ENCODE measurements around the gene TPSAB1.

DNA sequence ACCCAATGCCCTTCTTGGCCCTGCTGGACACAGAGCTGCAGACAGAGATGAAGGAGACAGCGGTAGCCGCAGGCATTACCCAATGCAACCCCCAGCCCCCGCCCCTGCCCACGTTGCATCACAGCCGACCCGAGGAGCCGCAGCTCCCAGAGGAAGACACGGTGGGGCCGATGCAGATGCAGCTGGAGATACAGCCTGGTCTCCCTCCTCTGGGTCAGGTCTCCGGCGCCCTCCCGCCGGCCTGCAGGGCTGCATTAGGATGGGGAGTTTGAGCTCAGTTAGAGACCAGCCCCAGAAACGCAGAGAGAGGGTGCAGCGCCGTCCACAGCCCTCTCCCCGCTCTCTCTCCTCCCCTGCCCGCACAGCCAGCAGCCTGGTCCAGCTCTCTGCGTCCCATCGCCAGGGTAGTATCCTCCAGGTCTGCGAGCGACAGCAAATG is 49.6 kb downstream of the TPSAB1 start:
- TF ChIP-seq, protein P1, sequence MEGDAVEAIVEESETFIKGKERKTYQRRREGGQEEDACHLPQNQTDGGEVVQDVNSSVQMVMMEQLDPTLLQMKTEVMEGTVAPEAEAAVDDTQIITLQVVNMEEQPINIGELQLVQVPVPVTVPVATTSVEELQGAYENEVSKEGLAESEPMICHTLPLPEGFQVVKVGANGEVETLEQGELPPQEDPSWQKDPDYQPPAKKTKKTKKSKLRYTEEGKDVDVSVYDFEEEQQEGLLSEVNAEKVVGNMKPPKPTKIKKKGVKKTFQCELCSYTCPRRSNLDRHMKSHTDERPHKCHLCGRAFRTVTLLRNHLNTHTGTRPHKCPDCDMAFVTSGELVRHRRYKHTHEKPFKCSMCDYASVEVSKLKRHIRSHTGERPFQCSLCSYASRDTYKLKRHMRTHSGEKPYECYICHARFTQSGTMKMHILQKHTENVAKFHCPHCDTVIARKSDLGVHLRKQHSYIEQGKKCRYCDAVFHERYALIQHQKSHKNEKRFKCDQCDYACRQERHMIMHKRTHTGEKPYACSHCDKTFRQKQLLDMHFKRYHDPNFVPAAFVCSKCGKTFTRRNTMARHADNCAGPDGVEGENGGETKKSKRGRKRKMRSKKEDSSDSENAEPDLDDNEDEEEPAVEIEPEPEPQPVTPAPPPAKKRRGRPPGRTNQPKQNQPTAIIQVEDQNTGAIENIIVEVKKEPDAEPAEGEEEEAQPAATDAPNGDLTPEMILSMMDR (IDR thresholded peaks at IDR 0.05), result no peak
- TF ChIP-seq POLR2A (IDR thresholded peaks at IDR 0.05), result no peak

Measured in thyroid gland (tissue), 4 donors.